PC-3 (cell line): Measurements from ENCODE around the gene MUS81.

Source experiments
- CTCF ChIP-seq: fragments of 300-600 bp; sonication (generic); conservative IDR thresholded peaks from 2 replicates; pipeline ENCODE4 v1.5.1; 2017; ENCODE audit warnings: antibody characterized with exemption, low read depth, mild to moderate bottlenecking, low read length
- EZH2 ChIP-seq: fragments of 300-600 bp; sonication (generic); IDR thresholded peaks from one replicate; pipeline ENCODE4 v1.6.1; 2017; ENCODE audit warnings: antibody characterized with exemption, mild to moderate bottlenecking, low read length; ENCODE audit not compliant: unreplicated experiment
- EZH2phosphoT487 ChIP-seq: fragments of 300-600 bp; sonication (generic); IDR thresholded peaks from 2 replicates; pipeline ENCODE4 v1.6.1; 2018; ENCODE audit warnings: mild to moderate bottlenecking, antibody characterized with exemption, low read length, borderline replicate concordance

GRCh38 chr11:65859095-65859811 is 980 bp upstream of the MUS81 start:
- TF ChIP-seq CTCF (no peak), EZH2phosphoT487 (no peak), EZH2 (no peak)
